ENCODE measurements around the gene ARHGAP25. TPM values are rescaled to one million over a fixed set of nuclear protein-coding genes. Genes with fewer than 3 reads are reported as not detected.

ARHGAP25 gene
- total RNA-seq, 1 donor from 2014 or later, result 0.50 TPM

DNA sequence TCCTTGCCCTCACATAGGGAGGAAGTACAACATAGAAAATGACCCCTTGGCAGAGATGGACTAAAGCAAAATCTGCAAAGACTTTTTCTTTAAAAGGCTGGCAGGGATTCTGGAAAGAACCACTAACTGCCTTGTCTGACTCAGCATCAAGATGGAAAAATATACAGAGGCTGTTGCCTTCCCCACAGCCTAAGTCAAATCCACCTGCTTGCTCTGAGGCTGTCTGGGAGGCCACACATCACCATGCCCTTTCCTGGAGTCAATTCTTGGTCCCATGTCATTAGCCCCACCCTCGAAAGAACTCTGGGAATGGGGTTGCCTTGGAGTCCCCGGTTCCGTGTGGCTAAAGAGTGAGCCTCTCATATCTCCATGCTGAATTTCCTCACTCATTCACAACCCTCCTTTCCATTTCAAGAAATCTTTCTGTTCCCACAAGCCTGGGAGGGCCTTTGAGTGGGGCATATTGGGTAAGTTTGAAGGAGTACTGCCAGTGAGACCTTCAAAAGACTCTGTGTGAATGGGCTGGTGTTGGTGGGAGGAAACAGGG, 97.1 kb downstream of the ARHGAP25 start:
- TF ChIP-seq, protein P1, sequence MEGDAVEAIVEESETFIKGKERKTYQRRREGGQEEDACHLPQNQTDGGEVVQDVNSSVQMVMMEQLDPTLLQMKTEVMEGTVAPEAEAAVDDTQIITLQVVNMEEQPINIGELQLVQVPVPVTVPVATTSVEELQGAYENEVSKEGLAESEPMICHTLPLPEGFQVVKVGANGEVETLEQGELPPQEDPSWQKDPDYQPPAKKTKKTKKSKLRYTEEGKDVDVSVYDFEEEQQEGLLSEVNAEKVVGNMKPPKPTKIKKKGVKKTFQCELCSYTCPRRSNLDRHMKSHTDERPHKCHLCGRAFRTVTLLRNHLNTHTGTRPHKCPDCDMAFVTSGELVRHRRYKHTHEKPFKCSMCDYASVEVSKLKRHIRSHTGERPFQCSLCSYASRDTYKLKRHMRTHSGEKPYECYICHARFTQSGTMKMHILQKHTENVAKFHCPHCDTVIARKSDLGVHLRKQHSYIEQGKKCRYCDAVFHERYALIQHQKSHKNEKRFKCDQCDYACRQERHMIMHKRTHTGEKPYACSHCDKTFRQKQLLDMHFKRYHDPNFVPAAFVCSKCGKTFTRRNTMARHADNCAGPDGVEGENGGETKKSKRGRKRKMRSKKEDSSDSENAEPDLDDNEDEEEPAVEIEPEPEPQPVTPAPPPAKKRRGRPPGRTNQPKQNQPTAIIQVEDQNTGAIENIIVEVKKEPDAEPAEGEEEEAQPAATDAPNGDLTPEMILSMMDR (IDR thresholded peaks at IDR 0.05), result no peak
- no peak for DNase-seq (ENCODE audit: low spot score)
- Mint-ChIP-seq H3K9me3 (ENCODE audit: low read depth) (no peaks in the 10 kb centered on the region), H3K27me3 (ENCODE audit: low read depth) (no peaks in the 10 kb centered on the region), H3K4me3 (ENCODE audit: unreplicated experiment) (no peak overlapping the region), H3K36me3 (ENCODE audit: low read depth) (no peaks in the 10 kb centered on the region), H3K27ac (ENCODE audit: unreplicated experiment) (peak overlapping the region; percentile 93), H3K4me1 (ENCODE audit: low read depth) (peaks cover 35% of the 10 kb centered on the region)

DNA sequence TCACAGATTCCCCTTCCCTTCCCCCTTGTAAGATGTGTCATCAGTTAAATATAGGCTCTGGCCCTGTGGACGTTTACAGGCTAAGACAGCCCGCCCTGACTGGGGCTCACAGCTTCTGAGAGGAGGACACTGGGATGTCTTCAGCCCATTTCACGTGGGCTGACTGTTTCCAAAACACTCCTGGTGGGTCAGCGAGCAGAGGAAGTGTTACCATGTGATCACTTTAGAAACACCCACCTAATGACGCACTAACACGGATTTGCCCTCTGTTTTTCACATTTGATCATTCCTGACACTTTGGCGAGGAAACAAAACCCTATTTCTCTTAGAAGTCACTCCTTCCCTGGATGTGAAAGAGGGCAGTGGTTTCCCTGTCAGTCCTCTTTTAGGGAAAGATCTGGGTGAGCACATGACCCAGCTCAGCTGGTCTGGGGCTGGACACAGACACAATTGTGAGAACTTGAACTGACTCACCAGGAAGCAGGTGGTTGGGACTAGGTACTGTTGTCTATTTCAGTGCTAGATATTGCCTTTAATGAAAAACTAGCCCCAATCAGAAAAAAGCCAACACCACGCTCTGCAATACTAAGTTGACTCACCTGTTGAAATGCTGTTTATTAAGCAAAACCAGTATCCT, 97.7 kb downstream of the ARHGAP25 start:
- TF ChIP-seq, protein P1 (IDR thresholded peaks at IDR 0.05), result no peak
- Mint-ChIP-seq H3K4me3 (ENCODE audit: unreplicated experiment) (no peak overlapping the region), H3K9me3 (ENCODE audit: low read depth) (no peaks in the 10 kb centered on the region), H3K4me1 (ENCODE audit: low read depth) (peaks cover 35% of the 10 kb centered on the region), H3K27ac (ENCODE audit: unreplicated experiment) (peak overlapping the region; percentile 93), H3K27me3 (ENCODE audit: low read depth) (no peaks in the 10 kb centered on the region), H3K36me3 (ENCODE audit: low read depth) (no peaks in the 10 kb centered on the region)
- DNase-seq (ENCODE audit: low spot score), result no peak

- H3K27ac Mint-ChIP-seq (ENCODE audit: unreplicated experiment), result no peak overlapping the region
- no peaks in the 10 kb centered on the region for H3K9me3 Mint-ChIP-seq (ENCODE audit: low read depth)
- TF ChIP-seq, protein P1 (IDR thresholded peaks at IDR 0.05), result no peak
- peaks cover 39% of the 10 kb centered on the region for H3K4me1 Mint-ChIP-seq (ENCODE audit: low read depth)
- no peaks in the 10 kb centered on the region for H3K27me3 Mint-ChIP-seq (ENCODE audit: low read depth)
- no peaks in the 10 kb centered on the region for H3K36me3 Mint-ChIP-seq (ENCODE audit: low read depth)
- H3K4me3 Mint-ChIP-seq (ENCODE audit: unreplicated experiment), result no peak overlapping the region
- no peak for DNase-seq (ENCODE audit: low spot score)
Observed at GRCh38 chr2:68833162-68833561, 98.6 kb downstream of the ARHGAP25 start.

GRCh38 chr2:68834737-68835376, 100.2 kb downstream of the ARHGAP25 start:
- Mint-ChIP-seq H3K4me1 (ENCODE audit: low read depth) (peaks cover 28% of the 10 kb centered on the region), H3K27me3 (ENCODE audit: low read depth) (no peaks in the 10 kb centered on the region), H3K9me3 (ENCODE audit: low read depth) (no peaks in the 10 kb centered on the region), H3K36me3 (ENCODE audit: low read depth) (no peaks in the 10 kb centered on the region), H3K4me3 (ENCODE audit: unreplicated experiment) (no peak overlapping the region), H3K27ac (ENCODE audit: unreplicated experiment) (no peak overlapping the region)
- DNase-seq (ENCODE audit: low spot score), result no peak
- TF ChIP-seq, protein P1 (IDR thresholded peaks at IDR 0.05), result no peak

- no peaks in the 10 kb centered on the region for H3K36me3 Mint-ChIP-seq (ENCODE audit: low read depth)
- H3K27me3 Mint-ChIP-seq (ENCODE audit: low read depth), result no peaks in the 10 kb centered on the region
- no peak for DNase-seq (ENCODE audit: low spot score)
- TF ChIP-seq, protein P1 (IDR thresholded peaks at IDR 0.05), result no peak
- no peak overlapping the region for H3K4me3 Mint-ChIP-seq (ENCODE audit: unreplicated experiment)
- H3K27ac Mint-ChIP-seq (ENCODE audit: unreplicated experiment), result no peak overlapping the region
- no peaks in the 10 kb centered on the region for H3K9me3 Mint-ChIP-seq (ENCODE audit: low read depth)
- H3K4me1 Mint-ChIP-seq (ENCODE audit: low read depth), result peaks cover 26% of the 10 kb centered on the region
Observed at GRCh38 chr2:68835621-68836020, 101.0 kb downstream of the ARHGAP25 start.
